Right atrium auricular region (tissue), 2 donors: ENCODE data around the gene KIF24. TPM values are rescaled to one million over a fixed set of nuclear protein-coding genes. Genes with fewer than 3 reads are reported as not detected.

Experiments used
- DNase-seq: peaks from one replicate; pipeline ENCODE4 v3.0.0-alpha.2; 2019; ENCODE audit warnings: low spot score
- H3K27ac ChIP-seq, 2 donors: fragments of 200-600 bp; sonication (generic); 1 replicate in 1 of 2; 2 replicates in 1 of 2; pipeline ENCODE4 v1.5.1; 2016 to 2019
- H3K27me3 ChIP-seq, 2 donors: fragments of 200-600 bp; sonication (generic); one replicate each; pipeline versions ENCODE4 v1.5.1 to v1.6.0; 2017 to 2019
- H3K36me3 ChIP-seq: fragments of 200-600 bp; sonication (generic); one replicate; pipeline ENCODE4 v1.5.1; 2016
- H3K4me1 ChIP-seq, 2 donors: fragments of 200-600 bp; sonication (generic); one replicate each; pipeline versions ENCODE4 v1.5.1 to v1.6.0; 2017 to 2019
- H3K4me3 ChIP-seq, 2 donors: fragments of 200-600 bp; sonication (generic); 1 replicate in 1 of 2; 2 replicates in 1 of 2; pipeline ENCODE4 v1.5.1; 2017 to 2019; ENCODE audit warnings: mild to moderate bottlenecking in 1 of 2, moderate library complexity in 1 of 2
- H3K9me3 ChIP-seq, 2 donors: fragments of 200-600 bp; sonication (generic); one replicate each; pipeline ENCODE4 v1.5.1; 2019
- total RNA-seq, 2 donors: library from RNA; depleted of rRNA; stranded (reverse); fragments of >200 nt; gene quantifications; one replicate each; pipeline ENCODE4 v1.1.0, GENCODE V29; 2016
- TF ChIP-seq, protein P1 (sequence below), 2 donors: fragments of 200-600 bp; sonication (generic); IDR thresholded peaks; one replicate each; pipeline ENCODE4 v1.5.1; 2019; ENCODE audit warnings: antibody characterized with exemption in 2 of 2

KIF24 gene
- total RNA-seq, 2 donors from 2014 or later: 0.43 to 0.52 TPM

DNA sequence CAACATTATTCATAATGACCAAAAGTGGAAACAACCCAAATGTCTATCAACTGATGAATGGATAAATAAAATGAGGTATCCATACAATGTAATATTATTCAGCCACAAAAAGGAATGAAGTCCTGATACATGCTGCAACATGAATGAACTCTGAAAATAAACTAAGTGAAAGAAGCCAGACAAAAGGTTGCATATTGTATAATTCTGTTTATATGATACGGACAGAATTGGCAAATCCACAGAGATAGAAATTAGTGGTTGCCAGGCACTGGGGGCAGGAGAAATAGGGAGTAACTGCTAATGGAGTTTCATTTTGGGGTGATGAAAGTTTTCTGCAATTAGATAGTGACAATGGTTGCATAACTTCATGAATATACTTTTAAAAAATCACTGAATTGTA, 47.0 kb downstream of the KIF24 start:
- no peaks in the 10 kb centered on the region for H3K36me3 ChIP-seq
- TF ChIP-seq, protein P1, sequence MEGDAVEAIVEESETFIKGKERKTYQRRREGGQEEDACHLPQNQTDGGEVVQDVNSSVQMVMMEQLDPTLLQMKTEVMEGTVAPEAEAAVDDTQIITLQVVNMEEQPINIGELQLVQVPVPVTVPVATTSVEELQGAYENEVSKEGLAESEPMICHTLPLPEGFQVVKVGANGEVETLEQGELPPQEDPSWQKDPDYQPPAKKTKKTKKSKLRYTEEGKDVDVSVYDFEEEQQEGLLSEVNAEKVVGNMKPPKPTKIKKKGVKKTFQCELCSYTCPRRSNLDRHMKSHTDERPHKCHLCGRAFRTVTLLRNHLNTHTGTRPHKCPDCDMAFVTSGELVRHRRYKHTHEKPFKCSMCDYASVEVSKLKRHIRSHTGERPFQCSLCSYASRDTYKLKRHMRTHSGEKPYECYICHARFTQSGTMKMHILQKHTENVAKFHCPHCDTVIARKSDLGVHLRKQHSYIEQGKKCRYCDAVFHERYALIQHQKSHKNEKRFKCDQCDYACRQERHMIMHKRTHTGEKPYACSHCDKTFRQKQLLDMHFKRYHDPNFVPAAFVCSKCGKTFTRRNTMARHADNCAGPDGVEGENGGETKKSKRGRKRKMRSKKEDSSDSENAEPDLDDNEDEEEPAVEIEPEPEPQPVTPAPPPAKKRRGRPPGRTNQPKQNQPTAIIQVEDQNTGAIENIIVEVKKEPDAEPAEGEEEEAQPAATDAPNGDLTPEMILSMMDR (IDR thresholded peaks at IDR 0.05): no peak
- H3K27ac ChIP-seq: no peak overlapping the region
- no peaks in the 10 kb centered on the region for H3K4me1 ChIP-seq
- no peak for DNase-seq
- H3K27me3 ChIP-seq: no peaks in the 10 kb centered on the region
- H3K4me3 ChIP-seq: no peak overlapping the region
- H3K9me3 ChIP-seq: no peaks in the 10 kb centered on the region

DNA sequence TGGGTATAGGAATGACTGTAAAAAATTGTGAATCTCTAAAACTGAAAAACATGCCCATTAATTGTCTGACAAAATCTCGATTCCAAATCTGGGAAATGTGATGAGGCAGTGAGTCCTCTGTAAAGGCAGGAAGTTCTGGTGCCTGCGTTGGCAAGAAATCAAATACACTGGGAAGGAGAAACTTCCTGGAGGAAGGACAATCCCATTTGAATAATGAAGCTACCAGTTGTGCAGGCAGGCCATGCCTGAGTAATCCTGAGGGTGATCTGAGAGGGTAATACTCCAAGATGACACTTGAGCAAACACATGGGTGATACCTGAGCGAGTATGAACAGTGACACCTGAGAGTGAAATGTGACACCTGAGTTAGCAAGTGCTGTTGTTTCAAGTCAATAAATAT, 49.7 kb downstream of the KIF24 start:
- TF ChIP-seq, protein P1 (IDR thresholded peaks at IDR 0.05): no peak
- H3K36me3 ChIP-seq: no peaks in the 10 kb centered on the region
- no peaks in the 10 kb centered on the region for H3K9me3 ChIP-seq
- no peak for DNase-seq
- no peaks in the 10 kb centered on the region for H3K27me3 ChIP-seq
- H3K4me1 ChIP-seq: no peaks in the 10 kb centered on the region
- H3K4me3 ChIP-seq: no peak overlapping the region
- no peak overlapping the region for H3K27ac ChIP-seq

Other genes starting within 250 kb of the KIF24 start
- gene DCAF12, start 202.6 kb downstream of the KIF24 start, total RNA-seq: 10 to 100 TPM; 20.4 to 20.6 TPM
- 10 to 100 TPM; 39.4 to 46.4 TPM for gene UBAP1, start 150.2 kb downstream of the KIF24 start, total RNA-seq
- gene NUDT2, start 301 bp upstream of the KIF24 start, total RNA-seq: 10 to 100 TPM; 17.6 to 25.3 TPM
- gene MYORG, start 47.6 kb upstream of the KIF24 start, total RNA-seq: 1 to 10 TPM; 5.4 to 7.4 TPM
- gene FAM219A, start 129.3 kb upstream of the KIF24 start, total RNA-seq: 10 to 100 TPM; 10.5 to 19.9 TPM
- not detected for gene DNAI1, start 129.5 kb upstream of the KIF24 start, total RNA-seq
- gene ENHO, start 193.7 kb upstream of the KIF24 start, total RNA-seq: under 1 TPM in 1 of 2 donors, not detected in 1; 0.75 TPM